Osteoblast (primary cell): Measurements from ENCODE around the gene ZDHHC11B. TPM values are rescaled to one million over a fixed set of nuclear protein-coding genes. Genes with fewer than 3 reads are reported as not detected.

Source experiments
- DNase-seq: peaks from one replicate; pipeline ENCODE4 v3.0.0; 2011; ENCODE audit warnings: low spot score, mixed read lengths; ENCODE audit not compliant: insufficient read length; ENCODE audit errors: missing footprints
- H2AFZ ChIP-seq: 2 replicates; pipeline ENCODE4 v1.6.0; 2011; ENCODE audit warnings: mild to moderate bottlenecking, low read length
- H3K27ac ChIP-seq: 2 replicates; pipeline ENCODE4 v1.5.1; 2011; ENCODE audit warnings: mild to moderate bottlenecking, low read depth, low read length, moderate library complexity
- H3K27me3 ChIP-seq: 2 replicates; pipeline ENCODE4 v1.6.0; 2012; ENCODE audit warnings: mild to moderate bottlenecking, control low read depth, inconsistent platforms, low read length, moderate library complexity; ENCODE audit not compliant: insufficient read depth
- H3K36me3 ChIP-seq: 2 replicates; pipeline ENCODE4 v1.5.1; 2011; ENCODE audit warnings: mild to moderate bottlenecking, low read length, control low read depth, moderate library complexity; ENCODE audit not compliant: insufficient read depth
- H3K4me1 ChIP-seq: 2 replicates; pipeline ENCODE4 v1.5.1; 2011; ENCODE audit warnings: mild to moderate bottlenecking, low read length, control low read depth, moderate library complexity; ENCODE audit not compliant: insufficient read depth
- H3K4me2 ChIP-seq: 2 replicates; pipeline ENCODE4 v1.6.0; 2011; ENCODE audit warnings: mild to moderate bottlenecking, low read length; ENCODE audit not compliant: insufficient read depth
- H3K4me3 ChIP-seq: fragments of 200-600 bp; sonication (generic); 3 replicates; pipeline ENCODE4 v1.5.1; 2012; ENCODE audit warnings: mild to moderate bottlenecking, low read length, inconsistent platforms; ENCODE audit not compliant: insufficient read depth
- H3K79me2 ChIP-seq: 2 replicates; pipeline ENCODE4 v1.6.0; 2012; ENCODE audit warnings: mild to moderate bottlenecking, low read length, control low read depth, inconsistent platforms; ENCODE audit not compliant: insufficient read depth
- H3K9me3 ChIP-seq: 2 replicates; pipeline ENCODE4 v1.5.1; 2011; ENCODE audit warnings: low read depth, low read length, control low read depth
- H4K20me1 ChIP-seq: 2 replicates; pipeline ENCODE4 v1.6.0; 2012; ENCODE audit warnings: mild to moderate bottlenecking, low read length, control low read depth; ENCODE audit not compliant: insufficient read depth
- CTCF ChIP-seq: IDR thresholded peaks from 2 replicates; pipeline ENCODE4 v1.5.1; 2011; ENCODE audit warnings: mild to moderate bottlenecking, low read depth, low read length, moderate library complexity; ENCODE audit errors: extremely low read depth
- total RNA-seq: library from RNA; depleted of rRNA; stranded (reverse); fragments of >200 nt; gene quantifications from 2 replicates; pipeline ENCODE4 v1.2.3, GENCODE V29; 2012

The ZDHHC11B gene
- total RNA-seq, 1 donor = not detected

GRCh38 chr5:661891-662750, 122.4 kb downstream of the ZDHHC11B start:
- Histone ChIP-seq H3K4me2 (no peak overlapping the region), H3K4me1 (peaks cover 13% of the 10 kb centered on the region), H2AFZ (no peak overlapping the region), H3K9me3 (no peaks in the 10 kb centered on the region), H4K20me1 (no peaks in the 10 kb centered on the region), H3K4me3 (no peak overlapping the region), H3K27ac (no peak overlapping the region), H3K36me3 (peaks cover 4% of the 10 kb centered on the region), H3K79me2 (no peaks in the 10 kb centered on the region), H3K27me3 (no peaks in the 10 kb centered on the region)
- no peak for TF ChIP-seq CTCF
- no peak for DNase-seq

GRCh38 chr5:660491-661030, 124.0 kb downstream of the ZDHHC11B start:
- Histone ChIP-seq H3K27ac (no peak overlapping the region), H4K20me1 (no peaks in the 10 kb centered on the region), H3K4me3 (no peak overlapping the region), H3K9me3 (no peaks in the 10 kb centered on the region), H2AFZ (no peak overlapping the region), H3K36me3 (peaks cover 4% of the 10 kb centered on the region), H3K27me3 (no peaks in the 10 kb centered on the region), H3K4me1 (peaks cover 14% of the 10 kb centered on the region), H3K4me2 (no peak overlapping the region), H3K79me2 (no peaks in the 10 kb centered on the region)
- DNase-seq = no peak
- TF ChIP-seq CTCF = no peak

Other genes starting within 250 kb of the ZDHHC11B start
- 2.7 and 3.3 TPM in 2 replicates for gene CEP72, start 172.4 kb downstream of the ZDHHC11B start, total RNA-seq
- not detected in 2 replicates for gene TPPP, start 91.4 kb downstream of the ZDHHC11B start, total RNA-seq
- gene ZDHHC11, start 66.3 kb upstream of the ZDHHC11B start, total RNA-seq = 1.2 and 1.8 TPM in 2 replicates
- gene BRD9, start 108.1 kb upstream of the ZDHHC11B start, total RNA-seq = 29.8 and 35.8 TPM in 2 replicates
- 3.8 and 4.0 TPM in 2 replicates for gene TRIP13, start 108.2 kb upstream of the ZDHHC11B start, total RNA-seq
- under 0.01 TPM in 1 of 2 replicates, not detected in the other for gene NKD2, start 224.1 kb upstream of the ZDHHC11B start, total RNA-seq